Measurements from ENCODE around the gene PPTC7. TPM values are rescaled to one million over a fixed set of nuclear protein-coding genes. Genes with fewer than 3 reads are reported as not detected.
"Not testable (repeated sequence)": the region's sequence is repeated elsewhere in the genome, so short reads cannot be mapped to it uniquely, and the experiment has no call there.

The PPTC7 gene
- 33.2 and 35.2 TPM in 2 replicates for total RNA-seq

DNA sequence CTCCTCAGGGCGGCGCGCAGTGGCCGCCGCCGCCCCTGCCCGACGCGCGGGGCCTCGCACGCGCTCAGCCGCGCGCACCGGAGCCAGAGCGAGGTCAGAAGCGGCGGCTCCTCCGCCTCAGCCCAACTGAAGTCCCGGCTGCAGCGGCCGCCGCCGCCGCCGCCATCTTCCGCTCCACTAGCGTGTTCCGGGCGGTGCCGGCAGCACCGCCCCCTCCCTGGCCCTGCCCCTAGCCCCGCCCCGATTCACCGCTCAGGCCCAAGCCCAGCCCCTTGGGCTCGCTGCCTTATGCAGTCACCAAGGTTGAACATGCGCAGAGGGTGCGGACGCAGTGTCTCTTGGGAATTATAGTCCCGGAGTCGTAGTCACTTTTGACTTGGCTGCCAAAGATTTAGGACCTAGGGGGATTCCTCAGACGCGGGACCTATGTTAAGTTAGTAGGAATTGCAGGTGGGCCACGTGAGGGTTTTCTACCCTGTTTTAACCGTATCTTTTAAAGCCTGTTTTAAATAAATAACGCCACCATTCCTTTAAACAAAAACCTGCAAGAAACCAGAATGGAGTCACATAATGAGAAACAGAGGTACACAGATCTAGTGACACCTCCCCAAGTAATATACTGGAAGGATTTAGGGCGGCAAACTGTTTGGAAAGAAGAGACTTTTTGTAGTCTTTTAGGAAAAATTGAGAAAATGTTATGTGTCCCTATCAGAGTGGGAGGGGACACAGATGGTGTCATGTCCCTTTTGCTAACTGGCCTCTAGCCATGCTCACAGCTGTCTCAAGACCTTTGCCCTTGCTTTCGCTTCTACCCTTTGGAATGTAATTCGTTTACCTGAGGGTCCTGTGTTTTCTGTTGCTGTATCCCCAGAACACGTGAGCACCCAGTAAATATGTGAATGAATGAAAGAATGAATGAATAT, at the start of gene PPTC7:
Gene PPTC7, minus strand, starts transcription at position 182 of the 923 bp plus-strand sequence. CDS start 287 bp downstream, outside the sequence.
- intact Hi-C loops (cut with micrococcal nuclease): loop anchor here (1.0 to 2.0 kb wide), 4 partner anchors 8 to 115 kb away; partner anchors contain the start of genes FAM216A, GPN3, RAD9B and VPS29

- intact Hi-C loops (cut with micrococcal nuclease): no loop called here
Observed at GRCh38 chr12:110627500-110628195, 44.5 kb upstream of the PPTC7 start.

- intact Hi-C loops (cut with micrococcal nuclease): no loop called here
Observed at GRCh38 chr12:110622582-110622981, 39.5 kb upstream of the PPTC7 start.

DNA sequence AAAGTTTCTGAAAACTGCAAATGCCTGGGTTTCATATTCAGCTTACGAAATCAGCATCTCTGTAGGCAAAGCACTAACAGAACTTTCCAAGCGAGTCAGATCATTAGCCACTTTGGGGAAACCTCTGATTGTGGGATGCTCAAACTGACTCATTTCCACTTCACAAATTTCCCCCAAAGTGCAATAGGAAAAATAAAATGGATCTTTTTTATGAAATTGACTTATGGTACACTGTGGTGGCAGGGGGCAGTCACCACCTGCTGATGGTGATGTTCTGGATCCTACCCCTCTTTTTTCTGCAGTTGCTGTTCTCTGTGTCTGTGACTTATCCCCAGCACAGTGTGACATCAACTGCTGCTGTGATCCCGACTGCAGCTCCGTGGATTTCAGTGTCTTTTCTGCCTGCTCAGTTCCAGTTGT, 36.4 kb upstream of the PPTC7 start:
- intact Hi-C loops (cut with micrococcal nuclease): loop anchor here (1.0 to 5.0 kb wide), 2 partner anchors 79 to 208 kb away; no protein-coding TSS in a partner anchor

- intact Hi-C loops (cut with micrococcal nuclease): loop anchor here (5.0 kb wide), 1 partner anchor 211 kb away; no protein-coding TSS in a partner anchor
Observed at GRCh38 chr12:110616471-110617115, 33.5 kb upstream of the PPTC7 start.

- intact Hi-C loops (cut with micrococcal nuclease): loop anchor here (5.0 kb wide), 1 partner anchor 212 kb away; no protein-coding TSS in a partner anchor
Observed at GRCh38 chr12:110615171-110615570, 32.1 kb upstream of the PPTC7 start.

DNA sequence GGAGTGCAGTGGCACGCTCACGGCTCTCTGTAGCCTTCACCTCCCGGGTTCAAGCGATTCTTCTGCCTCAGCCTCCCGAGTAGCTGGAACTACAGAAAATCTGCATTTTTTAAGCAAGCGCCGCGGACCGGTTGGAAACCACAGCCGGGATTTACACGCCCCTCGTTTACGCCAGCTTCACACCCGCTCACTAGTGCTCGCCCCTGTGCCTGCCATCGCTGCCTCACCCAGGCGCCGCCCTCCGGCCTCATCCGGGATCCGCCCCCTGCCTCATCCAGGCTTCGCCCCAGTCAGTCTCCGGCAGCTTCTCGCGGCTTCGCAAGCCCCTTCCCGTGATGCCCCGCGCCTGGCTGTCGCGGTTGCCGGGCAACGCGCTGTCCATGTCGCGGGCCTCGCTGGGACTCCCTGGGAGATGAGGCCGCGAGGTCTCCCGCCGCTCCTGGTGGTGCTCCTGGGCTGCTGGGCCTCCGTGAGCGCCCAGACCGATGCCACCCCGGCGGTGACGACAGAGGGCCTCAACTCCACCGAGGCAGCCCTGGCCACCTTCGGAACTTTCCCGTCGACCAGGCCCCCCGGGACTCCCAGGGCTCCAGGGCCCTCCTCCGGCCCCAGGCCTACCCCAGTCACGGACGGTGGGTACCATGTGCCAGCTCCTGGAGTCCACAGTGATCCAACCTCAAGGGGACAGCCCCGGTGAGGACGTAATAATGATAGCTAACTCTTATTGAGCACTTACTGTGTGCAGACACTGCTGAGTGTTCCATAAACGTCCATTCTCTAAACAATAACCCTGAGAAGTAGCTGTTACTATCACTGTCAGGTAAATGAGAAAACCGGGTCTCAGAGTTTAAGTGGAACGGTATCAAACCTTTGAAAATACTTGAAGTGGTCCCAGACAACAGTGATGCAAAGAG, 30.9 kb upstream of the PPTC7 start, which contains the start of gene TCTN1:
Gene TCTN1, plus strand, starts transcription at position 359 of the 914 bp plus-strand sequence. Its CDS starts 54 bp downstream, at position 413.
- intact Hi-C loops (cut with micrococcal nuclease): loop anchor here (1.0 to 5.0 kb wide), 4 partner anchors 75 to 273 kb away; partner anchors contain the start of genes HVCN1, RAD9B and VPS29

DNA sequence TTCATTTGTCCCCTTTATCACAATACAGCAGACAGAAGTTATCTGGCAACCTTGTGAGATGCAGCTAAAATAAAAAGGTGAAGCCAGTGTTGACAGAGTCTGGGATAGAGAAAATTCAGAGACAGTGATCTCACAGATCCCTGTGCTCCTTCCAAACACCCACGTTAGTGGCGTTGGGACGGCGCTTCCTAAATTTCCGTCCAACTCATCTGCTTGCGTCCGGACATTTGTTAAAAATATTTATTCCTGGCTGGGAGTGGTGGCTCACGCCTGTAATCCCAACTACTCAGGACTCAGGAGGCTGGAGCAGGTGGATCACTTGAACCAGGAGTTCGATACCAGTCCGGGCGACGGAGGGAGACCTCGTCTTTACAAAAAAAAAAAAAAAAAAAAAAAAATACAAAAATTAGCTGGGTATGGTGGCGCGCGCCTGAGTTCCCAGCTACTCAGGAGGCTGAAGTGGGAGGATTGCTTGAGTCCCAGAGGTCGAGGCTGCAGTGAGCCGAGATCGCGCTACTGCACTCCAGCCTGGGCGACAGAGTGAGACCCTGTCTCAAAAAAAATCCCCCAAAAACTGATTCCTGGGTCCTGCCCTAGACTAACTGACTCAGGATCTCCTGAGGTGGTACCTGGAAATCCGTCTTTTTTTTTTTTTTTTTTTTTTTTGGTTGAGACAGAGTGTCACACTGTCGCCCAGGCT, 30.1 kb upstream of the PPTC7 start:
- intact Hi-C loops (cut with micrococcal nuclease): loop anchor here (2.0 to 5.0 kb wide), 3 partner anchors 76 to 274 kb away; partner anchors contain the start of genes HVCN1, RAD9B and VPS29

GRCh38 chr12:110606253-110606611, 23.1 kb upstream of the PPTC7 start:
- intact Hi-C loops (cut with micrococcal nuclease): loop anchor here (10.0 kb wide), 1 partner anchor 501 kb away; no protein-coding TSS in a partner anchor

DNA sequence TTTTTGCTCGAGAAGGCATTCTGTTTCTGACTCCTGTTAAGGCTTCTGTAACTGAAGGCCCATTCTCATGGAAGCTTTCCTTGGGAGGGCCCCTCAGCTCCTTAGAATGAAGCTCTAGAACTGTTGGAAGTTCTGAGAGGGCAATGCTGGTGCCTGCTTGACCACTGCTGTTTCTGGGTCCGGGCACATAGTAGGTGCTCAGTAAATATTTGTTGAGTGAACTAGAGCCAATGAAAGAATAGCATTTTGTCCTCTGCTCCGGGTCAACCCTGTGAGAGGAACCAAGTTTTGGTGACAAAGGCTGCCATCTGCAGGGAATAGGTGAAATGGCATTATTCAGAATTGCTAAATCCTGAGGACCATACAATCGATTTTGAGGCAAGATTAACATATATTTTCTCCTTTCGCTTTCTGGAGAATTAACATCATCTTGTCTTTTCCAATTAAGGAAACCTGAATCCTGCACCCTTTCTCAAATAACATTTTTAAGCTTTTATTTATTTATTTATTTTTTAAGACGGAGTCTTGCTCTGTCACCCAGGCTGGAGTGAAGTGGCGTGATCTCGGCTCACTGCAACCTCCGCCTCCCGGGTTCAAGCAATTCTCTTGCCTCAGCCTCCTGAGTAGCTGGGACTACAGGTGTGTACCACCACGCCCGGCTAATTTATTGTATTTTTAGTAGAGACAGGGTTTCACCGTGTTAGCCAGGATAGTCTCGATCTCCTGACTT, 19.1 kb upstream of the PPTC7 start:
- intact Hi-C loops (cut with micrococcal nuclease): loop anchor here (1.0 to 10.0 kb wide), 6 partner anchors 90 to 497 kb away; partner anchors contain the start of gene ARPC3

DNA sequence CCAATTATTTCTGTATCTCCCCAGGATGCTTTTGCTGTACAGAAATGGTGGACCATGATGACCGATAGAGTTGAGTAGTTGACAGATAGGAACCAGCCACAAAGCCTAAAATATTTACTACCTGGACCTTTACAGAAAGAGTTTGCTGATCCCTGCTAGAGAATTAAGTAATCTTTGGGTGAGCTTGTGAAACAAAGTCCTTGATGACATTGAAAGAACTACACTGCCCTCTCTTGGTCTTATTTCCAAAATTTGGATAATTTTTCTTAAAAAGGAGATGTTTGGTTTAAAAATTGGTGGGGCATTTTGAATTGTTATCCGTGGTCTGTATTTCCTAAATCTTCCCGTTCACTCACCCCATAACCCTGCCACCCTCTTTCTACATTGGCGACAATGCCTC, 17.1 kb upstream of the PPTC7 start:
- intact Hi-C loops (cut with micrococcal nuclease): loop anchor here (1.0 to 10.0 kb wide), 5 partner anchors 48 to 495 kb away; no protein-coding TSS in a partner anchor

- intact Hi-C loops (cut with micrococcal nuclease): no loop called here
Observed at GRCh38 chr12:110599334-110599733, 16.2 kb upstream of the PPTC7 start.

DNA sequence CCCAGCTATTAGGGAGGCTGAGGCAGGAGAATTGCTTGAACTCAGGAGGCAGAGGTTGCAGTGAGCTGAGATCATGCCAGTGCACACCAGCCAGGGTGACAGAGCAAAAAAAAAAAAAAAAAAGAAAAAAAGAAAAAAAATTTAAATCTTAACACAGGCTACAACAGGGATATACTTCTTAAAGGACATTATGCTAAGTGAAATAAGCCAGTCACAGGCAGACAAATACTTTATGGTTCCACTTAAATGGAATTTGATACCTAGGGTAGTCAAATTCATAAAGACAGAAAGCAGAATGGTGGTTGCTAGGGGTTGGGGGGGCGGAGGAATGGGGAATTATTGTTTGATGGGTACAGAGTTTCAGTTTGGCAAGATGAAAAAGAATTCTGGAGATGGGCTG, 14.8 kb upstream of the PPTC7 start:
- intact Hi-C loops (cut with micrococcal nuclease): no loop called here

- intact Hi-C loops (cut with micrococcal nuclease): not testable (repeated sequence)
Observed at GRCh38 chr12:110592919-110593318, 9.8 kb upstream of the PPTC7 start.

- intact Hi-C loops (cut with micrococcal nuclease): no loop called here
Observed at GRCh38 chr12:110592078-110592477, 9.0 kb upstream of the PPTC7 start.

GRCh38 chr12:110591451-110592051, 8.4 kb upstream of the PPTC7 start:
- intact Hi-C loops (cut with micrococcal nuclease): loop anchor here (1.0 kb wide), 1 partner anchor 8 kb away; the partner anchor contains the start of gene PPTC7

DNA sequence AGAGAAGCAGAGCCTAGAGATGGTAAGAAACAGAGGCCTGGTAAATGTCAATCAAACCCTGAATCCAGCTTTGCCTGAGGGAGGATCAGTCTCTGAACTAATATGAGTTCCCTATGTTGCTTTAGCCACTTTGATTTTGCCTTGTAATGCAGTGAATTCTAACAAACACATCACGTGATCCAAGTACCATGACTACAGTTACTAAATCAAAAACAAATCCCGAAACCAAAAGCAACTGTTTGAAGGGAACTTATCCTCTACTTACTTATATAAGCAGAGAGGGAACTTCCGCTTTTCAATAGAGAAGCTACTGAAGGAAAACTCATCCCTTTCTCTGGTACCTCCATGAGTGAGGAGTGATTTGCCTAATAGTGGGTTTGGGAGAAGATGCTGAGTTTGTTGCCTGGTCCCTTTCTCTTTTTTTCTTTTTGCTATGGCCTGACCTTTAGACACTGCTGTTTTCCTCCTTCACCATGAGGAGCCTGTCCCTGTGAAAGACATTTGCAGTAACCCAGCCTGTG, 7.7 kb upstream of the PPTC7 start:
- intact Hi-C loops (cut with micrococcal nuclease): loop anchor here (1.0 kb wide), 1 partner anchor 8 kb away; the partner anchor contains the start of gene PPTC7

DNA sequence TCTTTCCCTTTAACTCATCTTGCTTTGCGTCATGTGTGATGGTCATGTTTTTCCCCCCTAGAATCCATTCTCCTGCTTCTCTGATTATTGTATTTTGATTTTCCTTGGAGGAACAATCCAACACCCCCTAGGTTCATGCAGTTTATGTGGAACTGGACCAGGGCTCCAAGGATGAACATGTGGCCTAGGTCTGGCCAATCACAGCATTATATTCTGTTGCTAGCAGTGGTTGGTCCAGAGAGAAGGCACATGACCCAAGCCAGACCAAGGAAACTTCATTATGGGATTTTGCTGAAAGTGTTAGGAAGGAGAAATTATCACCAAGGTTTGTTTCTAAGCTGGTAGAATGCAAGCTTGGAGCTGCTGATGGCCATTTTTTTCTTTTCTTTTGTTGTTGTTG, 6.9 kb upstream of the PPTC7 start:
- intact Hi-C loops (cut with micrococcal nuclease): no loop called here

All from T-helper 2 cell treated with Interferon-gamma antibody and Interleukin-4, amounts not matched to agents 100 ng/mL and 5 ng/mL, for 36 hours (primary cell).